M059J (cell line): ENCODE results near the gene TEKT3. TPM values are rescaled to one million over a fixed set of nuclear protein-coding genes. Genes with fewer than 3 reads are reported as not detected.

Experiments used
- DNase-seq: peaks from one replicate; pipeline ENCODE4 v3.0.0-alpha.2; 2012; ENCODE audit warnings: low read depth
- total RNA-seq: library from RNA; depleted of rRNA; stranded (reverse); fragments of >200 nt; shearing (Covaris generic); gene quantifications from 2 replicates; pipeline ENCODE4 v1.2.3, GENCODE V29; 2014; rRNA removed

Gene TEKT3
- total RNA-seq, 1 experiment from 2014 or later: not detected

DNA sequence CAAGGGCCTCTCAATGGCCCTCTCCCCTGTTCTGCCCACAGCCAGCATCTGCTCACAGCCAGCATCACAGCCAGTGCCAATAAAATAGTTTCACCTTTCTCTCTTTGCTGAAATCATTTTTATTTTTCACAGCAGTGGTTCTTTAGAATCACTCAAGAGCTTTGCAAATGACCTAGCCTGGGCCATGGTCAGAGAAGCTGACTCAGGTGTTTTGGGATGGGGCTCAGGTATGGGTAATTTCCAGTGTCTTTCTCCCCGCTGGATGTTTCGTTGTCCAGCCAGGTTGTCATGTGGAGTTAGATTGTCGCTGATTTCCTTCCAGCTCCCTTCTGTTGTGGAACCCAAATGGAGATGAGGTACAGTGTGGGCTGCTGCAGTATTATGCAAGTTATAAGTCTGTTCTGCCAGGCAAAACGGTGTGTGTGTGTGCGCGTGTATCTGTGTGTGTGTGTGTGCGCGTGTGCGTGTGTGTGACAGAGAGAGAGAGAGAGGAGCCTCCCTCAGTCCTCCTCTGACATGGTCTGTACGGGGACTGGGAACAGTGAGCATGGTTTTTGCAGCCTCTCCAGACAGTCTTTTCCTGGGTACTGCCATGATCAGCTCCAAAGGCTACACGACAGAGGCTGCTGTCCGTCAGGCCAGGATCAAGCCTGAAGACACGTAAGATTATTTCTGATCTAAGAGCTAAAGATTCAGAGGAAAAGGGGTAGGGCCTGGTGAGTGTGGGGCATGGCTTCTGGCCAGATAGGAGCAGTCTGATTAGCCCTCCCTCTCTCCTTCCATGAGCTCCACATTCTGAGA lies 74.9 kb downstream of the TEKT3 start:
- no peak for DNase-seq

GRCh38 chr17:15265131-15265530 lies 76.3 kb downstream of the TEKT3 start, which contains the start of gene PMP22:
Gene PMP22, minus strand, starts transcription at chr17:15265326. Its CDS starts 4,599 bp downstream, at chr17:15260727.
- DNase-seq: no peak

GRCh38 chr17:15264542-15264941 lies 76.9 kb downstream of the TEKT3 start:
- DNase-seq: no peak

DNA sequence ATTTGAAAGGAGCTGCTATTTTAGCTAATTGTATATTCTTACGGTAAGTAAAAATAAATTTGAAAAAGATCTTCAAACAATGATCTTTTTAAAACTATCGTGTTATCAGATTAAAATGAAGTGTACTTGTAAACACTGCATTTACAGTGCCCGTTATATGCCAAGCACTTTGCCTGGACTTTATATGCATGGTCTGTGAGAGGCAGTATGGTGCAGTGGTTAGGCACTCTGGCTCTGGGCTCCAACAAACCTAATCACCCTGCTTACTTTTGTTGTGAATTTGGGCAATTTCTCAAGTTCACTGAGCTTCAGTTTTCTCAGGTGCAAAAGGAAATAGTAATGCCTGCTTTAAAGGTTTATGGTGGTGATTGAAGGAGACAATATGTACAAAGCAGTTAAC lies 77.7 kb downstream of the TEKT3 start:
- no peak for DNase-seq

DNA sequence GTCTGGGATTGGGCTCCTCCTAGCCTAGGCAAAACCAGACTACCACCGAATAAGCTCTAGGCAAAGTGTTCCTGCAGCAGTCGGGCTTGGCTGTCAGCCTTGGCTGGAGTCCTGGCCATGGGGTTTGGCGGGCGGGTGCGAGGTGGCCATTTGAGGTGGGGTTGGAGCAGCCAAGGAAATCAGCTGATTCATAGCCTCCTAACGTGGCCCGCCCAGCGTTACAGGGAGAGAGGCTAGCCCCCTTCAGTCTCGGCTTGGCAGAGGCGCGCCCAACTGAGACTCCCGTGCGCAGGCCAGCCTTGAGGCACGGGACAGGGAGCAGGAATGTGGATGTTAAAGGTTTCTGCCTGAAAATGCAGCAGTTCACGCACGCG lies 78.2 kb downstream of the TEKT3 start:
- peak; percentile 74 for DNase-seq

- peak; percentile 82 for DNase-seq
Measured at GRCh38 chr17:15262291-15263205, 78.8 kb downstream of the TEKT3 start.

DNA sequence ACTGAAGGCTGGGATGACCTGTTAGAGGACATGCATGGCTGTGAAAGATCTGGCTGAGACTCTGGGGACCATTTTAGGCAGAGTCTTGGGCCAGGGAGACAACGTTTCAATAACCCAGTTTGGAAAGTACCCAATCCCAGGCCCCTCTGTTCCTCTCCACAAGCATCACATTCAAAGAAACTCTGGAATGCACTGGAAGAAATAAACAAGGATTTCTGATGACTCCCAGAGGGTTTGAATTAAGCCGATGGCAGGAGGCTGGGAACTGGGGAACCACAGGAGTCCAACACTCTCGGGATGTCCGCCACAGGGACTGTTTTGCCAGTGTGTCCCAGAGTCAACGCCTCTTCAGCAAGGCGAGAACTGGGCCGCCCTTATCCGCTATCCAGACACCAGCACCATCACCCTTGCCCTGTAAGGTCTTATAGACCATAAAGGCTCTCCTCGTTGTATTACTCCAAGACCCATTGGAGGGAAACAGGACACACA lies 79.6 kb downstream of the TEKT3 start:
- DNase-seq: peak; percentile 50

GRCh38 chr17:15261258-15261801 lies 80.1 kb downstream of the TEKT3 start:
- DNase-seq: peak; percentile 72

GRCh38 chr17:15260376-15261257 lies 80.8 kb downstream of the TEKT3 start:
- DNase-seq: peak; percentile 82

GRCh38 chr17:15257796-15258512 lies 83.4 kb downstream of the TEKT3 start:
- no peak for DNase-seq

DNA sequence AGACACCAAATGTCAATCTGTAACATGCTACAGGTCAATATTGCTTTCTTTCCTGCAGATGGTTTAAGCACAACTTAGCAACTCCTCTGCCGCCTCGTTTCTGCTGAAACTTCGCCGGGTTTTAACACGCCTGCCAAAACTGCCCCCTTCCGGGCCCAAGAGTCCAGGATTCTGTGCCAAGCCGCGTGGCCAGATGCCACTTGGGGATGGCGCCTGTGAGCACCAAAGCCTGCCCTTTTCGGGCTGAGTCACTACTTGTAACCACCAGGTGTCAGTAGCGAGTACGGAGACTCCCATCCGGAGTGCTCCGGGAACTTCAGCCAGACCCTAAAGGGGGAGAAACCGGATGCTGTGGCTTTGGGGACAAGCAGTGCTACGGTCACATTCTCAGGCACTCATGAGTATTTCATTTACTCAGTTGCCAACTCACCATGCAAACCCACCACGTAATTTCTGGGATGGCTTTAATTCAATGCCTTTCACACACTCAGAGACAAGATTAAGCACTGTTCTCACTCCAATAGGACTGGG lies 84.1 kb downstream of the TEKT3 start:
- DNase-seq: peak; percentile 85

GRCh38 chr17:15256689-15257088 lies 84.7 kb downstream of the TEKT3 start:
- no peak for DNase-seq

DNA sequence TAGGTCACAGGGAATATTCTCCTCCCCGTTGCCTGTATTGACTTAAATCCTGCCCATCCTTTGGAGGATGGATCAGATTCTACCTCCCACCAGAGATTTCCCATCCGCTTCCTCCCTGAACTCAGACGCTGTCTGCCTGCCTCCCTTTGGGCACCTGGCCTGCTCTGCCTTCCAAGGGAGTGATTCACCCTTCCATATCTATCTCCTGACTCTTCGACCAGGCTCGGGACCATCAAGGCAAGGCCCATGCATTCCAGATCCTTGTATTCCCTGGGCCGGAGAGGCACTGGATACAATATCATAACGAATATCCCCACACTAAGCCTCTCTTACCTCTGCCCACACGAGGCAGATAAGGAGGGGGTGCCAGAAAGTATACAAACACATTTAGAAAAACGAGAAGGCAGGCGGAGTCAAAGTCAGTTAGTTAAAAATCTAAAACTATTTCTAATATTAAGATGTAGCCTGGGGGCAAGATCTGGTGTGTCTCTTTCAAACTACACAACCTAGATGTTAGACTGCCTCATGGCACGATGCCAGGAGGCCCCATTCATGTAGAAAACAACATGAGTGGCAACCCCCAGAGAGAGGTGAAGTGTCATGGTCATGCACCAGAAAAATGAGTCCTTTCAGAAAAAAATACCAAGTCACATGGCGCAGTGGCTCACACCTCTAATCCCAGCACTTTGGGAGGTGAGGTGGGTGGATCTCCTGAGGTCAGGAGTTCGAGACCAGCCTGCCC lies 85.5 kb downstream of the TEKT3 start:
- peak; percentile 68 for DNase-seq

Other genes with a start within 250 kb of the TEKT3 start
- 15.3 and 20.0 TPM in 2 replicates for gene PMP22, start 76.3 kb downstream of the TEKT3 start, total RNA-seq
- 0.59 TPM in 1 of 2 replicates, not detected in the other for gene CDRT4, start 126.0 kb upstream of the TEKT3 start, total RNA-seq
- gene TVP23C, start 221.9 kb upstream of the TEKT3 start, total RNA-seq: 12.4 and 13.2 TPM in 2 replicates